ENCODE results near the gene SPTAN1. TPM values are rescaled to one million over a fixed set of nuclear protein-coding genes. Genes with fewer than 3 reads are reported as not detected.

SPTAN1 gene
- total and polyA plus RNA-seq, 2 of the 4 experiments (the other 2 are of a cell fraction): 275 to 327 TPM

DNA sequence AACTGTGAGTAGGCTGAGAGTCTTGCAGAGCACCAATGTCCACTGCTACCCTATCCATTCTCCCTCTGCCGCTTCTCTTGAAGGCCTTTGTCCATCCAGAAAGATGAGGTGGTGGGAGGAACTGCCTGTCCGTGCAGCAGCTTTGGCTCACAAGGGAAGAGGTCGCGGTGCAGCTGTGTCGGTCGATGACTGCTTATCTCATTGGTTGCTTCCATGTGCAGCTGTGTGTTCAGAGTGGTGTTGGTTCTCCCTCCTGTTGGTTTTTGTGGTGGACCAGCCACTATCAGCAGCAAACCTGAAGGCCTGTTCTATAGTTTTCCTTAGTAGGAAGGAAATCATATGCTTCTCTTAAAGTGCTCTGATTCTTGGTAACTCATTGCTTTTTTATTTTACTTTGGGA, 40.7 kb downstream of the SPTAN1 start:
- no peak overlapping the region for H3K18ac ChIP-seq (ENCODE audit: low read depth, low read length)
- H3K56ac ChIP-seq (ENCODE audit: extremely low read depth, insufficient read depth, low read length): no peak overlapping the region
- H4K8ac ChIP-seq (ENCODE audit: low read depth in 2 of 2, low read length in 2 of 2): no peak overlapping the region
- H2BK5ac ChIP-seq (ENCODE audit: low read depth, low read length, poor library complexity, severe bottlenecking): no peak overlapping the region
- no peak overlapping the region for H2AK5ac ChIP-seq (ENCODE audit: low read depth, low read length)
- no TSS peak for BruUV-seq (replicated peaks)
- no peak overlapping the region for H3K23ac ChIP-seq (ENCODE audit: low read depth, low read length)
- DNase-seq: no peak
- no peak overlapping the region for H2BK120ac ChIP-seq (ENCODE audit: low read depth, low read length)
- H3K4me1 ChIP-seq (ENCODE audit: control insufficient read depth, insufficient read depth, low read length): no peaks in the 10 kb centered on the region
- no peak overlapping the region for H2BK20ac ChIP-seq (ENCODE audit: low read depth, low read length)
- CTCF ChIA-PET: interaction anchor here (0.6 kb wide), 1 partner anchor 15 kb away, joined by 3 read pairs; no protein-coding TSS in a partner anchor
- 100% methylated on average over 4 of the region's 6 CpGs; no CpG with 5 or more reads in 1 of the 2 experiments for WGBS, 2 experiments (ENCODE audit: extremely low coverage in 2 of 2, insufficient read length in 1 of 2)
- dilution Hi-C loops (cut with HindIII; ENCODE audit: low sequenced_read_pairs, unreplicated experiment): no loop called here
- H4K20me1 ChIP-seq (ENCODE audit: insufficient read depth, low read length): 0 out of 2 replicates have a peak, but pooled peaks cover 4% of the 10 kb centered on the region
- POLR2A ChIA-PET (ENCODE audit: unreplicated experiment): no interaction called here
- H2BK15ac ChIP-seq (ENCODE audit: low read depth, low read length): no peak overlapping the region
- intact Hi-C loops (cut with micrococcal nuclease): no loop called here
- no peaks in the 10 kb centered on the region for H3K27me3 ChIP-seq (ENCODE audit: control insufficient read depth, insufficient read depth, low read length)
- H3K4me3 ChIP-seq (ENCODE audit: insufficient read depth, low read depth, low read length): no peak overlapping the region
- TF ChIP-seq CHD1 (IDR thresholded peaks at IDR 0.05; ENCODE audit: low read depth, low read length) (no peak), BHLHE40 (IDR thresholded peaks at IDR 0.05; ENCODE audit: low read depth, low read length) (no peak), MAFK (IDR thresholded peaks at IDR 0.05; ENCODE audit: low read depth, low read length) (no peak), ELK1 (IDR thresholded peaks at IDR 0.05; ENCODE audit: borderline replicate concordance, low read depth, low read length) (no peak), MXI1 (IDR thresholded peaks at IDR 0.05; ENCODE audit: borderline replicate concordance, low read depth, low read length) (no peak), RCOR1 (IDR thresholded peaks at IDR 0.05; ENCODE audit: insufficient replicate concordance, low read length) (no peak), RFX5 (IDR thresholded peaks at IDR 0.05; ENCODE audit: low read depth, low read length) (no peak), FOS (IDR thresholded peaks at IDR 0.05; ENCODE audit: low read depth, low read length) (no peak), CEBPB (IDR thresholded peaks at IDR 0.05; ENCODE audit: low read depth, low read length) (no peak), RAD21 (IDR thresholded peaks at IDR 0.05; ENCODE audit: low read length) (no peak), SMC3 (IDR thresholded peaks at IDR 0.05; ENCODE audit: low read depth, low read length) (no peak), MAZ (IDR thresholded peaks at IDR 0.05; ENCODE audit: borderline replicate concordance, low read depth, low read length) (no peak), NFE2L2 (IDR thresholded peaks at IDR 0.05; ENCODE audit: low read depth, low read length) (no peak)
- TF ChIP-seq, protein P1, sequence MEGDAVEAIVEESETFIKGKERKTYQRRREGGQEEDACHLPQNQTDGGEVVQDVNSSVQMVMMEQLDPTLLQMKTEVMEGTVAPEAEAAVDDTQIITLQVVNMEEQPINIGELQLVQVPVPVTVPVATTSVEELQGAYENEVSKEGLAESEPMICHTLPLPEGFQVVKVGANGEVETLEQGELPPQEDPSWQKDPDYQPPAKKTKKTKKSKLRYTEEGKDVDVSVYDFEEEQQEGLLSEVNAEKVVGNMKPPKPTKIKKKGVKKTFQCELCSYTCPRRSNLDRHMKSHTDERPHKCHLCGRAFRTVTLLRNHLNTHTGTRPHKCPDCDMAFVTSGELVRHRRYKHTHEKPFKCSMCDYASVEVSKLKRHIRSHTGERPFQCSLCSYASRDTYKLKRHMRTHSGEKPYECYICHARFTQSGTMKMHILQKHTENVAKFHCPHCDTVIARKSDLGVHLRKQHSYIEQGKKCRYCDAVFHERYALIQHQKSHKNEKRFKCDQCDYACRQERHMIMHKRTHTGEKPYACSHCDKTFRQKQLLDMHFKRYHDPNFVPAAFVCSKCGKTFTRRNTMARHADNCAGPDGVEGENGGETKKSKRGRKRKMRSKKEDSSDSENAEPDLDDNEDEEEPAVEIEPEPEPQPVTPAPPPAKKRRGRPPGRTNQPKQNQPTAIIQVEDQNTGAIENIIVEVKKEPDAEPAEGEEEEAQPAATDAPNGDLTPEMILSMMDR (conservative IDR thresholded peaks at IDR 0.05; ENCODE audit: low read depth, low read length): no peak
- TF ChIP-seq, protein P2, sequence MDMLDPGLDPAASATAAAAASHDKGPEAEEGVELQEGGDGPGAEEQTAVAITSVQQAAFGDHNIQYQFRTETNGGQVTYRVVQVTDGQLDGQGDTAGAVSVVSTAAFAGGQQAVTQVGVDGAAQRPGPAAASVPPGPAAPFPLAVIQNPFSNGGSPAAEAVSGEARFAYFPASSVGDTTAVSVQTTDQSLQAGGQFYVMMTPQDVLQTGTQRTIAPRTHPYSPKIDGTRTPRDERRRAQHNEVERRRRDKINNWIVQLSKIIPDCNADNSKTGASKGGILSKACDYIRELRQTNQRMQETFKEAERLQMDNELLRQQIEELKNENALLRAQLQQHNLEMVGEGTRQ (IDR thresholded peaks at IDR 0.05; ENCODE audit: low read depth, low read length): no peak
- in situ Hi-C loops (cut with MboI; ENCODE audit: low sequenced_read_pairs): no loop called here
- H3K9ac ChIP-seq (ENCODE audit: low read depth, low read length): no peak overlapping the region
- H3K4ac ChIP-seq (ENCODE audit: low read depth, low read length): no peak overlapping the region
- ATAC-seq (ENCODE audit: low read depth): no peak
- peaks cover 16 to 19% of the 10 kb centered on the region in 2 experiments for H3K79me1 ChIP-seq (ENCODE audit: low read depth in 1 of 2, low read length in 2 of 2)
- H3K9me3 ChIP-seq (ENCODE audit: control insufficient read depth, insufficient read depth, low read length): no peaks in the 10 kb centered on the region
- peaks cover 2% of the 10 kb centered on the region; the same call in 1 of the 2 replicates for H3K9me1 ChIP-seq (ENCODE audit: insufficient read depth, low read length)
- H3K4me2 ChIP-seq (ENCODE audit: low read depth, low read length): no peak overlapping the region
- no peak overlapping the region for H3K14ac ChIP-seq (replicated peaks; ENCODE audit: low read depth, low read length)
- H4K5ac ChIP-seq (ENCODE audit: low read depth, low read length): no peak overlapping the region
- no peak overlapping the region for H2AFZ ChIP-seq (replicated peaks; ENCODE audit: low read length, poor library complexity)
- H3K36me3 ChIP-seq (ENCODE audit: control insufficient read depth, insufficient read depth, low read length): peaks cover 65% of the 10 kb centered on the region
- H2AK9ac ChIP-seq (replicated peaks; ENCODE audit: low read depth, low read length, poor library complexity): no peak overlapping the region
- no peak overlapping the region for H3K27ac ChIP-seq (ENCODE audit: insufficient read depth, low read length)
- no peak overlapping the region for H4K91ac ChIP-seq (ENCODE audit: insufficient read depth, low read depth, low read length)
